Measurements from ENCODE around the gene NAALADL2. TPM values are rescaled to one million over a fixed set of nuclear protein-coding genes. Genes with fewer than 3 reads are reported as not detected.

Gene NAALADL2
- total RNA-seq, 1 donor from 2014 or later = 1.6 TPM

- Mint-ChIP-seq H3K27me3 (ENCODE audit: unreplicated experiment) (no peaks in the 10 kb centered on the region), H3K4me1 (ENCODE audit: low read depth, unreplicated experiment) (no peaks in the 10 kb centered on the region), H3K4me3 (ENCODE audit: unreplicated experiment) (no peak overlapping the region), H3K36me3 (ENCODE audit: unreplicated experiment) (no peaks in the 10 kb centered on the region), H3K27ac (ENCODE audit: unreplicated experiment) (no peak overlapping the region), H3K9me3 (ENCODE audit: unreplicated experiment) (no peaks in the 10 kb centered on the region)
- DNase-seq = no peak
- TF ChIP-seq CTCF (IDR thresholded peaks at IDR 0.05; ENCODE audit: partially characterized antibody, unreplicated experiment) = no peak
These were observed 352.3 kb downstream of the NAALADL2 start for GRCh38 chr3:175211466-175211865.

GRCh38 chr3:175212896-175213295 is 353.8 kb downstream of the NAALADL2 start:
- TF ChIP-seq CTCF (IDR thresholded peaks at IDR 0.05; ENCODE audit: partially characterized antibody, unreplicated experiment) = no peak
- H3K4me1 Mint-ChIP-seq (ENCODE audit: low read depth, unreplicated experiment) = no peaks in the 10 kb centered on the region
- no peak for DNase-seq
- no peak overlapping the region for H3K27ac Mint-ChIP-seq (ENCODE audit: unreplicated experiment)
- H3K9me3 Mint-ChIP-seq (ENCODE audit: unreplicated experiment) = no peaks in the 10 kb centered on the region
- H3K4me3 Mint-ChIP-seq (ENCODE audit: unreplicated experiment) = no peak overlapping the region
- no peaks in the 10 kb centered on the region for H3K36me3 Mint-ChIP-seq (ENCODE audit: unreplicated experiment)
- no peaks in the 10 kb centered on the region for H3K27me3 Mint-ChIP-seq (ENCODE audit: unreplicated experiment)

- Mint-ChIP-seq H3K4me3 (ENCODE audit: unreplicated experiment) (no peak overlapping the region), H3K36me3 (ENCODE audit: unreplicated experiment) (no peaks in the 10 kb centered on the region), H3K4me1 (ENCODE audit: low read depth, unreplicated experiment) (no peaks in the 10 kb centered on the region), H3K27me3 (ENCODE audit: unreplicated experiment) (no peaks in the 10 kb centered on the region), H3K27ac (ENCODE audit: unreplicated experiment) (no peak overlapping the region), H3K9me3 (ENCODE audit: unreplicated experiment) (no peaks in the 10 kb centered on the region)
- no peak for DNase-seq
- TF ChIP-seq CTCF (IDR thresholded peaks at IDR 0.05; ENCODE audit: partially characterized antibody, unreplicated experiment) = no peak
These were observed 355.1 kb downstream of the NAALADL2 start for GRCh38 chr3:175214216-175214615.

GRCh38 chr3:175215833-175216232 is 356.7 kb downstream of the NAALADL2 start:
- no peak for TF ChIP-seq CTCF (IDR thresholded peaks at IDR 0.05; ENCODE audit: partially characterized antibody, unreplicated experiment)
- Mint-ChIP-seq H3K9me3 (ENCODE audit: unreplicated experiment) (no peaks in the 10 kb centered on the region), H3K36me3 (ENCODE audit: unreplicated experiment) (no peaks in the 10 kb centered on the region), H3K27ac (ENCODE audit: unreplicated experiment) (no peak overlapping the region), H3K4me1 (ENCODE audit: low read depth, unreplicated experiment) (no peaks in the 10 kb centered on the region), H3K27me3 (ENCODE audit: unreplicated experiment) (no peaks in the 10 kb centered on the region), H3K4me3 (ENCODE audit: unreplicated experiment) (no peak overlapping the region)
- no peak for DNase-seq

- H3K27me3 Mint-ChIP-seq (ENCODE audit: unreplicated experiment) = no peaks in the 10 kb centered on the region
- no peak overlapping the region for H3K27ac Mint-ChIP-seq (ENCODE audit: unreplicated experiment)
- no peaks in the 10 kb centered on the region for H3K4me1 Mint-ChIP-seq (ENCODE audit: low read depth, unreplicated experiment)
- H3K4me3 Mint-ChIP-seq (ENCODE audit: unreplicated experiment) = no peak overlapping the region
- H3K36me3 Mint-ChIP-seq (ENCODE audit: unreplicated experiment) = no peaks in the 10 kb centered on the region
- TF ChIP-seq CTCF (IDR thresholded peaks at IDR 0.05; ENCODE audit: partially characterized antibody, unreplicated experiment) = no peak
- H3K9me3 Mint-ChIP-seq (ENCODE audit: unreplicated experiment) = no peaks in the 10 kb centered on the region
- DNase-seq = no peak
These were observed 363.2 kb downstream of the NAALADL2 start for GRCh38 chr3:175222356-175222755.

Measured in glutamatergic neuron (in vitro differentiated cells).